GM19351 (cell line): Measurements from ENCODE around the gene TOX3.

ENCODE experiments used
- ATAC-seq: cut with Tn5 transposase; IDR thresholded peaks from one replicate; pipeline ENCODE4 v1.9.1; 2021; ENCODE audit warnings: mild to moderate bottlenecking, moderate library complexity; ENCODE audit not compliant: unreplicated experiment

TOX3 gene

GRCh38 chr16:52538511-52538910 lies 8.4 kb downstream of the TOX3 start:
- ATAC-seq: no peak

GRCh38 chr16:52537516-52537915 lies 9.4 kb downstream of the TOX3 start:
- no peak for ATAC-seq

GRCh38 chr16:52535076-52535475 lies 11.9 kb downstream of the TOX3 start:
- ATAC-seq: no peak

GRCh38 chr16:52533296-52533695 lies 13.6 kb downstream of the TOX3 start:
- no peak for ATAC-seq

- no peak for ATAC-seq
Observed at GRCh38 chr16:52532384-52532783, 14.6 kb downstream of the TOX3 start.

- no peak for ATAC-seq
Observed at GRCh38 chr16:52529226-52529625, 17.7 kb downstream of the TOX3 start.

- ATAC-seq: no peak
Observed at GRCh38 chr16:52528393-52529065, 18.4 kb downstream of the TOX3 start.

- no peak for ATAC-seq
Observed at GRCh38 chr16:52526830-52527229, 20.1 kb downstream of the TOX3 start.

- ATAC-seq: no peak
Observed at GRCh38 chr16:52526116-52526828, 20.7 kb downstream of the TOX3 start.

- no peak for ATAC-seq
Observed at GRCh38 chr16:52521570-52521969, 25.4 kb downstream of the TOX3 start.

- no peak for ATAC-seq
Observed at GRCh38 chr16:52518884-52519283, 28.1 kb downstream of the TOX3 start.

- ATAC-seq: no peak
Observed at GRCh38 chr16:52515068-52515671, 31.8 kb downstream of the TOX3 start.

- ATAC-seq: no peak
Observed at GRCh38 chr16:52512297-52512987, 34.5 kb downstream of the TOX3 start.

GRCh38 chr16:52501746-52502145 lies 45.2 kb downstream of the TOX3 start:
- no peak for ATAC-seq

GRCh38 chr16:52500963-52501362 lies 46.0 kb downstream of the TOX3 start:
- ATAC-seq: no peak

- ATAC-seq: no peak
Observed at GRCh38 chr16:52499060-52499440, 47.9 kb downstream of the TOX3 start.

- ATAC-seq: no peak
Observed at GRCh38 chr16:52498328-52499059, 48.4 kb downstream of the TOX3 start.

- ATAC-seq: no peak
Observed at GRCh38 chr16:52497067-52497816, 49.7 kb downstream of the TOX3 start.

GRCh38 chr16:52496051-52496876 lies 50.7 kb downstream of the TOX3 start:
- ATAC-seq: no peak
